GM18498 (cell line): ENCODE measurements around the gene BEAN1.
"Not testable (repeated sequence)": the region's sequence is repeated elsewhere in the genome, so short reads cannot be mapped to it uniquely, and the experiment has no call there.

Source experiments
- ATAC-seq: cut with Tn5 transposase; IDR thresholded peaks from one replicate; pipeline ENCODE4 v1.9.1; 2021; ENCODE audit warnings: mild to moderate bottlenecking, moderate library complexity; ENCODE audit not compliant: unreplicated experiment

The BEAN1 gene

DNA sequence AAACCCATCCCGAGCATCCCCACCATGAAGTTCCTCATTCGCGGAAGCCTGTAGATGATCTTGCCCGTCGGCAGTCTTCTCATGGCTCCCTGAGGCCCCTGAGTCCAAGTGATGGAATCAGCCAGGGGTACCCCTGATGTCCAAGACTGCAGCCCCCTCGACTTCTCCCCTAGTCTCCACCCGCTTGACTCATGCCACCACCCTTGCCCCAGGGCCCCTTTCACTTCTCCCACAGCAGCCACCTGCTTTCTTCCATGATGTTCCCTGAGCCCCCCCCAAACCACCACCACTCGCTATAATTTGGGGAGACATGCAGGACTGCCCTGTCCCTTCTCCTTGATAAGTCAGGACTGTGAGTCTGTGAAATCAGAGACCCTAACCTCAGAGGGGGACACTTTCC, 11.4 kb downstream of the BEAN1 start:
- no peak for ATAC-seq

DNA sequence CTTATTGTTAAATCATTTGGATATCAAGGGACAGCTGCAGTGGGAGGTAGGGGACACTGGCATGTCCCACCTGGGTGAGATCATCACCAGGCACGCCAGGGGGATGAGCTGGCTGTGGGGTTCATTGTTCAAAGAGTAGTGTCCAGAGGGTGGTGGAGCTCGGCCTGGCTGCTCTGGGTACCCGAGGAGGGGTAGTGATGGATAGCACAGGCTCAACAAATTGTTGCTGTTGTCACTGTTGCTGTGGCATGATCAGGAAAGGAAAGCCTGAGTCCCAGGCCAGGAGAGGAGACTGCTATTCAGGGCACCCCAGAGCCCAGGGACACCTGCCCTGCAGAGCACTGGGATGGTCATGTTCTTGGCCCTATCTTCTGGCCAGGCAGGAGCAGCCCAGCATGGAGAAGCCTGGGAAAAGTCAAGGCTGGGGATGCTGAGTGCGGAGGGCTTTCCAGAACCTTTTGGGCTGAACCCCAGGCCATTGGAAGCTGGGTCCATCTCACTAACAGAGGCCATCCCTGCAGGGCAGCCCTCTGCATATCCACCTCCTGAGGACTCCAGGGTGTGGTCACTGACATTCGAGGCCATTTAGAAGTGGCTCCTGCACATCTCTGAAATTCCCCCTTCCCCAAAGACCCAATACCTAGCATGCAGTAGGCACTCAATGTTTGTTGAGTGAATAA, 12.1 kb downstream of the BEAN1 start:
- ATAC-seq, result no peak

DNA sequence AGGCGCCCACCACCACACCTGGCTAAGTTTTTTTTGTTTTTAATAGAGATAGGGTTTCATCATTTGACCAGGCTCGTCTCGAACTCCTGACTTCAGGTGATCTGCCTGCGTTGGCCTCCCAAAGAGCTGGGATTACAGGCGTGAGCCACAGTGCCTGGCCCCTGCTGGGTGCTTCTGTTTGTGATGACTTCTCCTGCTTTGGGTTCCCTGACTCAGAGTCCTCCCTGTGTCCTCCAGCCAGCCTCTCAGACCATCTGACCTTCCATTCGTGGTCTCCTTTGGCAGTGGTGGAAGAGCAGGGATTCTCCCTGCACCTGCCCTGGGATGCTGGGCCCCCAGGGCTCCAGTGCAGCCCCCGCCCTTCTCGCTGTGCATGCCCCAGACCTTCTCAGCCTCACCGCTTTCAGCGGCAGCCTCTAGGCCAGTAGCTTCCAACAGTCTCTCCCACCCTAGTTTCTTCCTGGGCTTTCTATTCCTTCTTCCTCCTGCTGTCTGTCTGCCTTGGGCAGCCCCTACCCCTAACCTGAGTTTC, 13.2 kb downstream of the BEAN1 start:
- no peak for ATAC-seq

DNA sequence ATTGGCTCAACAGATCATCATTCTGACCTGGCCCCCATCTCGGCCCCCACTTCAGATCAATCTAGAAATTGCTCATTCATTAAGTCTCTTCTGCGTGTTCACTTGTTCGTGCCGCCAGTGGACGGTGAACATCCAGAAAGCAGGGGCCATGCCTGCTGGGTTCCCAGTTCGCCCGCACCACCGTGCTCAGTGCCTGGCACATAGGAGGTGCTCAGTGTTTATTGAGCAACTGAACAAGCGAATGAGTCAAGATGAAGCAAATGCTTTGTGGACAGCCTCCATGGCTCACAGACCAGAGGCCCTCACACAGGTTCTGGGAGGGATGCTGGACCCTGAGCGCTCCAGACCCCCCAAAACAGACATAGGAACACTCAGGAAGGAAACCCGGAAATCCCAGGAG, 13.9 kb downstream of the BEAN1 start:
- ATAC-seq, result no peak

DNA sequence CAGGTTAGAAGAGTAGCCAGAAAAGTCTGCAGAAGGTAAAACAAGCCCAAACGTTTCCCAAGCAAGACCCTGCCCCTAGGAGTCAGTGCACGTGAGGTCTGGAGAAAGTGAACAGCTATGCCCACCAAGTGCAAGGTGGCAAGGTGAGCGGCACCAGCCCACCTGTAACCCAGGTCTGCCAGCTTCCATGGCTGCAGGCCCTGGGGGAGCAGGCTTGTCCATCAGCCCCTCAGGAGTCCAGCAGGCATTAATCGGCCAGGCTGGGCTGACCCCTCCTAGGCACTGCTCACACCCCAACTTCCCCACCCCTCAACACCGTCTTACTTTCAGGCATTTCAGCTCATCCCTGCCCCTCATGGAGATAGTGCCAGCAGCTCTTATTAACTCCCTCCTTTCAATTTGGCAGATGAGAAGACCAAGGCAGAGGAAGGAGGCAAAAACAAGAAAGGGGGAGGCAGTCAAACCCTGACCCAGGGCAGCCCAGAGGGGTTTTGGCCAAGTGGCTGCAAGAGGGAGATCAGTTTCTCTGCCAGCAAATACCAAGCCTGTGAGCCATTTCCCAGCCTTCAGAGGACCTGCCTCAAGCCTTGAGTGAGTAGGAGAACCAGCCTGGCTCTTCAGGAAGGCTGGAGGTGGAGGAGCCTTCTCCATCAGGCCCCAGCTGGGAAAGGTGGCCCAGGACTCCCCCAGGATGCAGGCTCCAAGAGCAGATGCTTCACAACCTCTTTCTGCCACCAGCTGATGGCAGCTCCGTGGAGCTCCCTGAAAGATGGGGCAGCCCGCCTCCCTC, 14.7 kb downstream of the BEAN1 start:
- no peak for ATAC-seq

DNA sequence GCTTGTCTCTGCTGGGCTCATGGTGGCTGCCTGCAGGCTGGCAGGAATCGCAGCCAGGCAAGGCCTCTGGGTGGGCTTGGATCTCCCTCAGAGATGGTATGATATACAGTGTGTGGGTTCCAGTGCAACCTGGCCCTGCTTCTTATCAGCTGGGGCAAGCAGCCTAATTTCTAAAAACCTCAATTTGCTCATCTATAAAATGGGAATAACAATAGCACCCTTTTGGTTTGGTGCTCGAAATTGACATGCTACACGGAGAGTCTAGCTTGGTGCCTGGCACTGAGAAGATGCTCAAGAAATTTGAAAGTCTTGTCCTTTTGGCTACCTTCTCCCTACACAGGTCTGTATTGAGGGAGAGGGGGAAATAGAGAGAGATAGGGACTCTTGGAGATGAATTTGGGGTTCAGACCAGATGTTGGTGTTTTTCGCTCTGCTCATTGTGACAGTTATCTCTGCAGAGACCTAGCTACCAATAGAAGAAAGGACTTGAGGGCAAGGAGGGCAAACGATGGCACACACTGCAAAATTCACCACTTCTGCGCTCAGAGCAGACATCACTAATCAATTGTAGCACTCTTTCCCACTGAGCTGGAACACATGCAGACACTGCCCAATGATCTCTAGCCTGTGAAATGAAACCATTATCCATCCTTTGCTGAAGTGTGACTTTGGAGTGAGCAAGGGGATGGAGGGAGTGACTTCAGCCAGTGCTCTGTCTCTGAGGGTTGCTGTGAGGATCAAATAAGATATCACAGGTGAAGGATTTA, 15.6 kb downstream of the BEAN1 start:
- ATAC-seq, result no peak

DNA sequence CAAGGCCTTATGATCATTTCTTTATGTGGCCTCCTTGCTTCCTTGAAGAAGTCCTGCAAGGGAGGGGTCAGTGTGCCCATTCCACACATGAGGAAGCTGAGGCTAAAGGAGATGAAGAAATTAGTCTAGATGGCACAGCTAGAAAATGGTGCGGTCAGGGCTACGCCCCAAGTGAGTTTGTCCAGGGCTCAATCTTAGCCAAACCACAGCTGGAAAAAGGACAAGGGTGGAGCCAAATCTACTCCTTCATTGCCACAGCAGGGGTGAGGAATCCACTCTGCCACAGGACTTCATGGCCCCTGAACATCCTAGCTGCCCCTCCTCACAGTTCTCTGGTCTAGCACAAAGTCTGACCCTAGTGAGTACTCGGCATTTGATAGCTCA, 16.2 kb downstream of the BEAN1 start:
- no peak for ATAC-seq

DNA sequence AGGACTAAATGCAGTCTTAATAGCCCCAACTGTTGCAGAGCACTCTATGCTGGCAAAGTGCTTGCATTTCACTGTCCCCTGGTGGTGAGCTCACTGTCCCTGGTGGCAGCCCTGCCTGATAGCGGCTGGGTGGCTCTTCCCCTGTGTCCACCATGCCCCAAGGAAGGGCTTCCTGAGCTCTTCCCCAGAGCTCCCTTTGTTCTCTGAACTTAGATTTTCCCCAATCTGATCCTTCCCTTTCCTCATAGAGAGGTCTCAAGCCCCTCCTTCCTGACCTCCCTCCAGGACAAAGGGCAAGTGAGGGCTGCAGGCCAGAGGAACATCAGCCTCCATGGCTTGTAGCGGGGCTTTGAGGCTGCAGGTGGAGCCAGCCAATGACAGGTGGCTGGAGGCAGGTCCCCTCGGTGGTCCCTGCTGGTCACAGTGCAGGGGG, 17.0 kb downstream of the BEAN1 start:
- ATAC-seq, result no peak

DNA sequence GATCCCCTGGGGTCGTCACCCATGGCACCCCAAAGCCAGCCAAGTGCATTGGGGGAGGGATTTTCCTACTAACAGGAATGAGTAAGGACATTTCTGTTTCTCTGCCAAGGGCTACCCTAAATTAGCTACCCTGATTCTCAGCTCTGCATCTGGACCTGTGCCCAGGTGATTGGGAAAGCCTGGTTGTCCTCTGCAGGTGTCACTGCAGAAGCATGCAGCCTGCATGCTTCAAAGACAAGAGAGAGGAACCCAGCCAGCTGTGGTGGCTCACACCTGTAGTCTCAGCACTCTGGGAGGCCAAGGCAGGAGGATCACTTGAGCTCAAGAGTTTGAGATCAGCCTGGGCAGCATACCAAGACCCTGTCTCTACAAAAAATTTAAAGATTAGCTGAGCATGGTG, 19.6 kb downstream of the BEAN1 start:
- no peak for ATAC-seq

DNA sequence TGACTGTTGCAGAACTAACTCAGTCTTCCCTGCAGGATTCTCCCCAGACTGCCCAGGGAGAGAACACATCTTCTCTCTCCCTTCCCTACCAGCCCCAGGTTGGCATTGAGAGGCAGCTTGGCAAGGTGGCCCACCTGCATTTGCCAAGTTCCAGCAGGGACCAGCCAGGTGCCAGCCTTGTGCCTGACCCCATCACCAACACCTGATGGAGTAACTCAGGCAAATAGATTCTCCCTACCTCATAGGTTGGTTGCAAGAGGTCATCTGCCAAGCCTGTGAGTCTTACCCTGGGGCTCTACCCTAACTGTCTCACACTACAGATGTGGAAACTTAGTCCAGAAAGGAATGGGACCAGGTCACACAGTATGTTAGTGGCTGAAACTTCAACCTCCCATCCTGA, 20.4 kb downstream of the BEAN1 start:
- no peak for ATAC-seq

DNA sequence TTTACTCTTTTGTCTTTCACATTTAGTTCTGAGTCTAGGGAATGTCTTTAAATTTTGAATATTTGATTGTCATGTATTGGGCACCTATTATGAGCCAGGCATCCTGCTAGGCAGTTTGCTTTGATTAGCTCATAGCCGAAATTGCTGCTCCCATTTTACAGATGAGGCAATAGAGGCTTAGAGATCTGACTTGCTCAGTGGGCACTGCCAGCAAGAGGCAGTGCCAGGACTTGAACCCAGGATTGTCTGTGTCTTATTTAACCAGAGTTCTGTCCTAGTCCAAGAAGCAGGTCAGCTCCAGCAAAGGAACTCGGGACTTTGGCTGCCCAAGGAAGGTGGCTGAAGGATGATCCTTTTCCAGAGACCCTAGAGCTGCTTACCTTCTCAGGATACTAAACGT, 24.5 kb downstream of the BEAN1 start:
- ATAC-seq, result no peak

DNA sequence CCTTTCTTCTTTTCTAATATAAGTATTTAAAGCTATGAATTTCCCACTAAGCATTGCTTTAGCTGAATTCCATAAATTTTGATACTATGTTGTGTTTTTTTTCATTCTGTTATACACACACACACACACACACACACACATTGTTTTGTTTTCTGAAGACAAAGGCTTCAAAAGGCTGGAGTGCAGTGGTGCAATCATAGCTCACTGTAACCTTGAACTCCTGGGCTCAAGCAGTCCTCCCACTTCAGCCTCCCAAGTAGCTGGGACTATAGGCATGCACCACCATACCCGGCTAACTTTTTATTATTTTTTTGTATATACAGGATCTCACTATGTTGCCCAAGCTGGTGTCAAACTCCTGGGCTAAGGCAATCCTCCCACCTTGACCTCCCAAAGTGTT, 26.1 kb downstream of the BEAN1 start:
- ATAC-seq, result not testable (repeated sequence)

DNA sequence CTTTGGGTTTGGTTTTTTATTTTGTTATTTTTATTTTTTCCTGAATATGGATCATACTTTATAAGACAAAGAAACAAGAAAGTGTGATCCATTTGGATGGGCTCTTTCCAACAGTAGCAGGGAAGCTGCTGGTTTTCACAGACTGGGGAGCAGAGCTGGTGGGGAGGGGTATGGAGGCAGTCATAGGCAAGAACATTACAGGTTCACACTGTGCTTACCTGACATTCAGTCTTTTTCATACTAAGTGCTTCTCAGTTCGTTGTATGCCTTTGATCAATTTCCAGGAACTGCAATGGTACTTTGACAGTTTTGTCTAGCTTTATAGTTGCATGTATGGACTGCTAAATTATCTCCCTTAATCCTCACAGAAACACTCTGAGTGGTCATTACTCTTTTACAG, 27.7 kb downstream of the BEAN1 start:
- ATAC-seq, result no peak

DNA sequence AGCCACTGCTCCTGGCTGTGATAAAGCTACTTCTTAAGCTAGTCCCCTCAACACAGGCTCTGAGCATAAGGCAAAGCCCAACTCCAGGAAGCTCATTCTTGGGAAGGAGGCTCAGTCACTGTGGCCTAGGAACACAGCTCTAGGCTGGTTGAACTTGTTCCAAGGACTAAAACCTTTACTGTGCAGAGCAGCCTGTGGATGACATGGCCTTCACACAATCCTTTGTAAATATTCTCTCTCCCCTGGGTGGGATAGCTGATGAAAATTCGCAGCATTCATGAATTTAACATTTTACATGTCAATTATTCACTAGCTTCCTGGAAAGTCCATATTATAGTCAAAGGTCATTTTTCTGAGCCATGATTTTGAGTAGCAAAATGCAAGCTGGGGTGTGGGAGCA, 28.9 kb downstream of the BEAN1 start:
- ATAC-seq, result no peak

DNA sequence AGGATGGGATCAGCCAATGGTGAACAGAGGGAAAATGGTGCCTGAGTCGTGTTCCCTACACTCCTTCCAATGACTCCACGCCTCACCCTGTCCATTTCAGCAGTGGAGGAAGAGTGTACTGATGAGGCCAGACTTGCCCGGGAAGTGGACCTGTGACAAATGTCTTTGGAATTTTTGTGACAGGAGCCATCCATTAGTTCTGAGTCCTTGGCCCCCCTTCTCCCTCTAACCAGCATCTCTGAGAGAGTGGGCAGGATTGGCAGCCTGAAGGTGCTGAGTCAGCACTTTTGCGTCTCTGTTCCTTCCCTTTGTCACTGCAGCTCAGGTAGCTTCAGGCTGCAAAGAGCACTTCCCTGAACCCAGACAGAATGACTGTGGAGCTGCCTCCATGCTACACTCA, 30.8 kb downstream of the BEAN1 start:
- ATAC-seq, result no peak

DNA sequence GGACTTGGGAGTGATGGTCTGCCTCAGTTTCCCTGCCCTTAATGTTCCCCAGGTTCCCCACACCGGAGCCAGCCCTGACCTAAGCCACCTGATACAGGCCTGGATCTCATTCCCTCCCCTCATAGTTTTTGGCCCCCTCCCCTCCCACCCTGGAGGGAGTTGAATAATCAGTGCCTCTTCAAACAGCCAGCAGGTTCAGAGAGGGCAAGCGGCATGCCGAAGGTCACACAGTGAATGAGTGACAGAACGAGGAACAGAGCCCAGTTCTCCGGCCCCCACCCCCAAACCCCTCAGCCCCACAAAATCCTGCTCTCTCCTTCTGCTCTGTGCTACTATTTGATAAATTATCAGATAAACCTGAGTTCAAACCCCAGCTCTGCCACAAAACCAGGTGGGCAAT, 31.2 kb downstream of the BEAN1 start:
- no peak for ATAC-seq

DNA sequence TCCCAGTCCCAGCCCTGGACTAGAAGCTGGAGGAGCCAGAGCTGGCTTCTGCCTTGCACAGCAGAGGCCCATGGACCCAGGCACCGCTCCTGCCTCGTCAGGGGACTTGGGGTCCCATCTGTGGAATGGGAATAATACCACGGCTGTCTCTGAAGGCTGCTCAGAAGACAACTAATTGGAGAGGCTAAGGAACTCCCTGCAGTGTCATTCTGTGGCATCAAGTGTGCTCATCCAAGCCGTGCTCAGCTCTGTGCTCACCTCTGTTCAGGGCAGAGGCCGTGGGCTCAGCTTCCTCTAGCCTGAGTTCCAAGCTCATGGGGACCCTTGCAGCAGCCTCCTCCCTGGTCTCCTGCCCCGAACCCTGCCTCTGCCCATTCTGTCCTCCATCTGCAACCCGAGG, 31.8 kb downstream of the BEAN1 start:
- ATAC-seq, result no peak

DNA sequence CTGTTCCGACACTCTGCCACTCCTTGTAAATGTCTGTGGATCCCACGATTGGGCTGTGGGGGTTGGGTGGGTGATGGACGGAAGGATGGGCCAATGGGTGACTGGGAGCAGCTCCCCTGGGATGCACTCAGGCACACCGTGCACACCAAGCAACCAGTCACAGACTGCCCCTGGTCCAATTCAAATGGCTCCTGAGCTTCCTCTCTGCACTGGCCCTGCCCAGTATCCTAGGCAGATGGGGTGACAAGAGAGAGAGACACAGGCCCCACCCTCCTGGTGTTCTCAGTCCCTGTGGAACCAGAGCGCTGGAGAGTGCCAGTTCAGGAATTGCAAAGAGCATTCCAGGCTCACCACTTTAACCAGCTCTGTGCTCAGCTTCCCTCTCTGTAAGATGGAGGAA, 32.8 kb downstream of the BEAN1 start:
- ATAC-seq, result no peak

DNA sequence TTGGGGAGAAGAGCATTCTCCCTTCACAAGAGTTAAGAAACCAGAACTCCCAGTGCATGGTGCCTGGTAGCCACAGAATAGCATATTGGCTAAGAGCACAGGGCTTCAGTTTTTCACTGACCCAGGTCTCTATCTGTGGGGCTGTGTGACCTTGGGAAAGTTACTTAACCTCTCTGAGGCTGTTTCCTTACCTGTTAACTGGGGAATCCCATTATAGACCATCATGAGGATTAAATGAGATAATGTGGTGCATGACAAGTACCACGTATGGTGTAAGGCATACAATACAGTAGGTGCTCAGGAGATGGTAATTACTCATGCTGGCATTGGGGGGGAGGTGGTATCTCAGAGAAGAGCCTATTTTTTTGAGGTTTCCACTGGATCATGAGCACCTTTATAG, 33.6 kb downstream of the BEAN1 start:
- no peak for ATAC-seq

DNA sequence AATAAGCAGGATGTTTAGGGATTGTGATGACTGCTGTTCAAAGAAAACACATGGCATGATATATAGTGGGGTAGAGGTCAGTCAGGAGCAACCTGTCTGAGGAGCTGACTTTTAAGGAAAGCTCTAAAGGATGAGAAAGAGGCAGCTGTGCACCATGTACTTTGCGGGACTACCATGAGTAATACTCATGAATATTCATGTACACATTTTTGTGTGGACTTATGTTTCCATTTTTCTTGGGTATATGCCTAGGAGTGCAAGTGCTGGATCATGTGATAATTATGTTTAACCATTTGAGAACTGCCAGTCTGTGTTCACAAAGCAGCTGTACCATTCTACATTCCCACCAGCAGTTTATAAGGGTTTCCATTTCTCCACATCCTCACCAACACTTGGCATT, 35.8 kb downstream of the BEAN1 start:
- no peak for ATAC-seq

DNA sequence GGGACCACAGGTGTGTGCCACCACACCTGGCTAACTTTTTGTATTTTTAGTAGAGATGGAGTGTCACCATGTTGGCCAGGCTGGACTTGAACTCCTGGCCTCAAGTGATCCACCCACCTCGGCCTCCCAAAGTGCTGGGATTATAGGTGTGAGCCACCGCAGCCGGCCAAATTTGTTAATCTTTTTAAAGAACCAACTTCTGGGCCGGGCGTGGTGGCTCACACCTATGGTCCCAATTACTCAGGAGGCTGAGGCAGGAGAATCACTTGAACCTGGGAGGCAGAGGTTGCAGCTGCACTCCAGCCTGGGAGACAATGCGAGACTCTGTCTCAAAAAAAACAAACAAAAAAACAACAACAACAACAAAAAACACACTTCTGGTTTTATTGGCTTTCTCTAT, 38.9 kb downstream of the BEAN1 start:
- ATAC-seq, result not testable (repeated sequence)

DNA sequence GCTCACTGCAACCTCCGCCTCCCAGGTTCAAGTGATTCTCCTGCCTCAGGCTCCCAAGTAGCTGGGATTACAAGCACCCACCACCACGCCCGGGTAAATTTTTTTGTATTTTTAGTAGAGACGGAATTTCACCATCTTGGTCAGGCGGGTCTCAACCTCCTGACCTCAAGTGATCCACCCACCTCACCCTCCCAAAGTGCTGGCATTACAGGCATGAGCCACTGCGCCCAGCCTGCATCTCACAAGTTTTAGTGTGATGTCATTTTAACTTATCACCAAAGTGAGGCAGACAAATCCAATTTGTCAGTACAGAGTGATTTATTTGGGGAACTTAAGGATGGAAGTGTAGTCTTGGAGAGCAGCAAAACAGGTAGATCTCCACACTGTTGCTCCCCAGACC, 39.5 kb downstream of the BEAN1 start:
- ATAC-seq, result not testable (repeated sequence)
